Measurements from ENCODE around the gene UGT1A4.

The UGT1A4 gene

GRCh38 chr2:233811732-233812131 is 93.2 kb downstream of the UGT1A4 start:
- DNase-seq (ENCODE audit: low read depth, low spot score), result no peak

GRCh38 chr2:233813236-233814055 is 94.9 kb downstream of the UGT1A4 start:
- no peak for DNase-seq (ENCODE audit: low read depth, low spot score)

- no peak for DNase-seq (ENCODE audit: low read depth, low spot score)
These were observed 95.7 kb downstream of the UGT1A4 start for GRCh38 chr2:233814056-233814835.

- no peak for DNase-seq (ENCODE audit: low read depth, low spot score)
These were observed 97.3 kb downstream of the UGT1A4 start for GRCh38 chr2:233815861-233816260.

GRCh38 chr2:233816334-233816733 is 97.8 kb downstream of the UGT1A4 start:
- DNase-seq (ENCODE audit: low read depth, low spot score), result no peak

GRCh38 chr2:233816771-233817170 is 98.2 kb downstream of the UGT1A4 start:
- DNase-seq (ENCODE audit: low read depth, low spot score), result no peak

GRCh38 chr2:233817361-233817911 is 98.9 kb downstream of the UGT1A4 start:
- DNase-seq (ENCODE audit: low read depth, low spot score), result no peak

- no peak for DNase-seq (ENCODE audit: low read depth, low spot score)
These were observed 99.6 kb downstream of the UGT1A4 start for GRCh38 chr2:233817995-233818638.

- DNase-seq (ENCODE audit: low read depth, low spot score), result no peak
These were observed 100.4 kb downstream of the UGT1A4 start for GRCh38 chr2:233818639-233819621.

GRCh38 chr2:233819884-233820773 is 101.6 kb downstream of the UGT1A4 start:
- no peak for DNase-seq (ENCODE audit: low read depth, low spot score)

- DNase-seq (ENCODE audit: low read depth, low spot score), result no peak
These were observed 102.2 kb downstream of the UGT1A4 start for GRCh38 chr2:233820774-233821105.

- DNase-seq (ENCODE audit: low read depth, low spot score), result no peak
These were observed 102.7 kb downstream of the UGT1A4 start for GRCh38 chr2:233821196-233821595.

GRCh38 chr2:233821709-233822100 is 103.2 kb downstream of the UGT1A4 start:
- DNase-seq (ENCODE audit: low read depth, low spot score), result no peak

GRCh38 chr2:233822101-233822771 is 103.7 kb downstream of the UGT1A4 start:
- no peak for DNase-seq (ENCODE audit: low read depth, low spot score)

Measured in activated naive CD8-positive, alpha-beta T cell treated with anti-CD3 and anti-CD28 coated beads, Interleukin-2, amount 50 U/mL, for 16 hours (primary cell).